ENCODE measurements around the gene C11orf68.

DNA sequence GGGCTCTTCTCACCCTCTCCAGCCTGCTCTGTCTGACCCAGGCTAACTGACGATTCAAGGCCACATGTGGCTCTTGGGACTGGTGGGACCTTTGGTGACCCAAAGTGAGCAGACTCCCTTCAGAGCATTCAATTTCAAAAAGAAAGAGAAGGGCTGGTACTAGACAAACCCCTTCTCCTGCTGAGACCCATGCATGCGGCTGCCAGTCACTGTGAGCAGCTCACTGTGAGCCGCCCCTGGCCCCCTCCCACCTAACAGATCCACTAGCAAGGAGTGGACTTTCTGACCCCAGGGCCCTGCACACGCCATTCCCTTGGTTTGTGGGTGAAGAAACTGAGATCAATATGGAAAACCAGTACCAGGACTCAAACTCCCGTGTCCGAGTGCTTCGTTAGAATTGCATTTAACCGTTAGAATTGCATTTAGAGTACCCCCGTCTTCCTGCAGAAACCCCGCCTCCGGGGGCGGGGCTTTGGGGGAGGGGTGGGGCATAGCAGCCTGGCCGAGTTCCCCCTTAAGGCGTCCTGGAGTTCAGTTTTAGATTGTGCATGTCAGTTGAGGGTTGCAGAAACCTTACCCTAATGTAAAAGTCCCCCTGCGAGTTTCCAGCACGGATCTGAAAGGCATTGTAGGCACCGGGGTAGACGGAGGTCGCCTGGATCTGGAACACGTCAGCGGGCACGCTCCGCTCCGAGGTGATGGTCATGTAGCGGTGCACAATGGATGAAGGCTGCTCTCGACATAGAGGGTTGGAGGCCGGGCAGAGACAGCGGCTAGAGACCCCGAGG lies 51.4 kb downstream of the C11orf68 start:
- TF ChIP-seq, protein P1, sequence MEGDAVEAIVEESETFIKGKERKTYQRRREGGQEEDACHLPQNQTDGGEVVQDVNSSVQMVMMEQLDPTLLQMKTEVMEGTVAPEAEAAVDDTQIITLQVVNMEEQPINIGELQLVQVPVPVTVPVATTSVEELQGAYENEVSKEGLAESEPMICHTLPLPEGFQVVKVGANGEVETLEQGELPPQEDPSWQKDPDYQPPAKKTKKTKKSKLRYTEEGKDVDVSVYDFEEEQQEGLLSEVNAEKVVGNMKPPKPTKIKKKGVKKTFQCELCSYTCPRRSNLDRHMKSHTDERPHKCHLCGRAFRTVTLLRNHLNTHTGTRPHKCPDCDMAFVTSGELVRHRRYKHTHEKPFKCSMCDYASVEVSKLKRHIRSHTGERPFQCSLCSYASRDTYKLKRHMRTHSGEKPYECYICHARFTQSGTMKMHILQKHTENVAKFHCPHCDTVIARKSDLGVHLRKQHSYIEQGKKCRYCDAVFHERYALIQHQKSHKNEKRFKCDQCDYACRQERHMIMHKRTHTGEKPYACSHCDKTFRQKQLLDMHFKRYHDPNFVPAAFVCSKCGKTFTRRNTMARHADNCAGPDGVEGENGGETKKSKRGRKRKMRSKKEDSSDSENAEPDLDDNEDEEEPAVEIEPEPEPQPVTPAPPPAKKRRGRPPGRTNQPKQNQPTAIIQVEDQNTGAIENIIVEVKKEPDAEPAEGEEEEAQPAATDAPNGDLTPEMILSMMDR (conservative IDR thresholded peaks at IDR 0.05; ENCODE audit: low read depth in 2 of 2): no peak
- TF ChIP-seq EZH2phosphoT487 (IDR thresholded peaks at IDR 0.05; ENCODE audit: unreplicated experiment): no peak
- TF ChIP-seq NANOG (IDR thresholded peaks at IDR 0.05; ENCODE audit: borderline replicate concordance): no peak
